ENCODE data around the gene TIMP3.

Gene TIMP3

GRCh38 chr22:32830957-32831356, 29.5 kb downstream of the TIMP3 start:
- DNase-seq: no peak

- no peak for DNase-seq
Observed at GRCh38 chr22:32831584-32831983, 30.1 kb downstream of the TIMP3 start.

DNA sequence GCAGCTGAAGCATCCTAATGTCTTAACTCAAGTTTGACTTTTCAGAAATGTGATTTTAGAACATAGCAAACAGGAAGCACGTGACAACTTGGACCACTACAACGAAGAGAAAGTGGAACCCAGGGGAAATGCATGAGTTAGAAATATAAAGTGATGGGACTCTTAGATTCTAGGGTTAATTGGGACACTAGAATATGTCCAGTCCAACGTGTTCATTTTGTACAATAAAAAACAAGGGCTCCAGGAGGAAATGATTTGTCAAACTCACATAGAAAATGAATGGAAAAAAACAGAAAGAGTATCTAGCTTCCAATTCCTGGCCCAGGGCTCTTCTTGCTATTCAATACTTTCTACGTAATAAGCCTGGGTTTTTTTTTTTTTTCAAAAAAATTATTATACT, 30.7 kb downstream of the TIMP3 start:
- no peak for DNase-seq

DNA sequence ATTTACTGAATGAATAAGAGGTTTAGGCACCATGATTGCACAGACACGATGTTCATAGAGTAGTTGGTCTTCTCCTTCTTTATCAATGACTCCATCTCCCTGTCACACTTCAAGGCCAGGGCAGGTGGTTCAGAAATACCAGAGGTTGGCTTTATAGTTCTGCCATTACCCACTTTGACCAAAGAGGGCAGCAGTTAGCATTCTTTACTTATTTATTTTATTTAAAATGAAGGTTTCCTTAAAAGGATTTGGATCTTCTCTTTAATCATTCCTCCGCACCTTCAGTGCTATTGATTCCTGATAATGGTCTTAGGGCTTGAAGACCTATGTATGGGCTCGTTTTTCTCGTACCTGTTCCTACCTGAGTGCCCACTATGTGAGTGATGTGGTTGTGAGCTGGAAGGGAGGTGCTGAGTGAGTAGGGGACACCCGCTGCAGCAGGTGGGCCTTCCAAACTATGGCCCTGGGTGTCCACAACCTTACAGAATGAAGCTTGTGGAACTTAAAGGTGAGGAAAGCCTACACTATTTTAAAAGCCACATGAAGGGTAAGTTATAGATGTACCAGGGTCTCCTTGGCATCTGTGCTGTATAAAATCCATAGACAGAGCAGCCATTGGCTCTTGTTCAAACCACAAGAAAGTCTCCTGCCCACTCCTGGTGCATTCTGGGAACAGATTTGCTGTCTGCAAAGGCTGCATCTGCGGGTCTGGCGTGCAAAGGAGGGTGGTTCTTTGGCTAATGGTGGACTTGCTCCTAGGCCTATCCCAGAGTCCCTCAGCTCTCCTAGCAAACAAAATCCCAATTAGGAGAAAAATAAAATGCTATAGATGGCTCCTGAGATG, 35.0 kb downstream of the TIMP3 start:
- peak; percentile 70 for DNase-seq

DNA sequence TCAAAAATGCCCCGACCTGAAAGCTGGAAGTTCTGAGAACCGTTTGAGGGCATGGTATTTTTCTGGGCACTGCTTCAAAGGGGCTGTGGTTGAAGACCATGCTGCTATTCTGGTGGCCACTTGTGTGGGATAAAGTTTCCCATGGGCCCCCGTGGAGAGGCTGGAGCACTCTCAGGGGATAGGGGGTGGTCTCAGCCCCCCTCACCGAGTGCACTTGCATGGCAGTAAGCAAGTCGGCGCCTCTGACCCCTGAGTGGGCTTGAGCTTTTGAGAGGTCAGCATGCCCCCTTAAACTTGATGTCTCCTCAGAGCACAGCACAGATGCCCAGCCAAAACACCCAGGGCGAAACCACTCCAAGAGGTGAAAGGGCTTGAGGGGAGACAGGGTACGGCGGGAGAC, 35.6 kb downstream of the TIMP3 start:
- no peak for DNase-seq

DNA sequence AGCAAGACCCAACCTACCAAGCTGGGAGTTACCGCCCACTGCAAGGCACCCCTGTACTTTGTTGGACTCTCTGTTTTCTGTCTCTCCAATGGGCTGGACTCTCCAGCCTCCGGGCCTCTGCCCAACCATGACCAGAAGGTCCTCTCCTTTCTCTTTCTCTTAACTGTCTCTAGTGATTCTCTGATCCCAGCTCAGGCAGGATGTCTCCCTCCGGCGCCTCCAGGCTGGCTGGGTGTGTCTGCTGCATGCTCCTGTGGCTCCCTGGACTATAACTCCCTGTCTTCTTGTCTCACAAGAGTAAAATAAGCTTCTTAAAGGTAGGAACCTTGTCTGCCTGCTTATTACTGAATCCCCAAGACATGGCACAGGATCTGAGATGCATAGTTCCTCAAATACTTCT, 36.3 kb downstream of the TIMP3 start:
- DNase-seq: no peak

DNA sequence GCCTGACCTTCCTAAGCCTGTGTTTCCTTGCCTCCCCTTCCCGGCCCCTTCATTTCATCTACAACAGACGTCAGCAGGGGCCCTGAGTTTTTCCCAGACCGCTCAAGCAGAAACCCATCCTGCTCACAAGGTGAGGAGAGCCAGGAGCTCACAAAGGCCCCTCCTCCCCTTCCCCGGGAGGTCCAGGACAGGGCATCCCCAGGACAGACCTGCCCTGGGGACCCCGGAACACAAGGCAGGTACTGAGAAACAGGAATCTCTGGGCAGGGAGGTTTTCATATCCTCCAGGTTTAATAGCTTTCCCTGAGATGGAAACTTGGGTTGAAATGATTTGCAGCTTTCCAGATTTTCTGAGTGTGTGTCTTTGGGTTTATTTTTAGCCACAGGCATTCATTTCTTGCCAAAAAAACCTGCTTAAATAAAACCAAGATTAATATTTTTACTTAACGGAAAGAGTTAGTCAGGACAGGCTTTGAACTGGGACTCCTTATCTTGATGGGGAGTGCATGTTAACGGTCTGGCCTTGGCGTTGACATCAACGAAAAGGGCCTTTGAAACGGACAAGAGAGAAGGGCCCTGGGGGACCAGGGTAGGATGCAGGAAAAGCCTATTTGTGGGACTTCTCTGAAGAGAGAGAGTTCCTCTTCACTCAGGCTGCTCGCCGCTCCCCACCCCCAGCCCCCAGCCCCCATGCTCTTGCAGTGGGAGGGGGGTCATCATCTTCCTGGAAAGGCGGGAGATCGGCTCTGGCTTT, 38.5 kb downstream of the TIMP3 start:
- DNase-seq: peak; percentile 64

- no peak for DNase-seq
Observed at GRCh38 chr22:32841175-32841574, 39.7 kb downstream of the TIMP3 start.

- peak; percentile 25 for DNase-seq
Observed at GRCh38 chr22:32842486-32842885, 41.0 kb downstream of the TIMP3 start.

- no peak for DNase-seq
Observed at GRCh38 chr22:32843300-32843699, 41.8 kb downstream of the TIMP3 start.

GRCh38 chr22:32844251-32844650, 42.7 kb downstream of the TIMP3 start:
- DNase-seq: no peak

DNA sequence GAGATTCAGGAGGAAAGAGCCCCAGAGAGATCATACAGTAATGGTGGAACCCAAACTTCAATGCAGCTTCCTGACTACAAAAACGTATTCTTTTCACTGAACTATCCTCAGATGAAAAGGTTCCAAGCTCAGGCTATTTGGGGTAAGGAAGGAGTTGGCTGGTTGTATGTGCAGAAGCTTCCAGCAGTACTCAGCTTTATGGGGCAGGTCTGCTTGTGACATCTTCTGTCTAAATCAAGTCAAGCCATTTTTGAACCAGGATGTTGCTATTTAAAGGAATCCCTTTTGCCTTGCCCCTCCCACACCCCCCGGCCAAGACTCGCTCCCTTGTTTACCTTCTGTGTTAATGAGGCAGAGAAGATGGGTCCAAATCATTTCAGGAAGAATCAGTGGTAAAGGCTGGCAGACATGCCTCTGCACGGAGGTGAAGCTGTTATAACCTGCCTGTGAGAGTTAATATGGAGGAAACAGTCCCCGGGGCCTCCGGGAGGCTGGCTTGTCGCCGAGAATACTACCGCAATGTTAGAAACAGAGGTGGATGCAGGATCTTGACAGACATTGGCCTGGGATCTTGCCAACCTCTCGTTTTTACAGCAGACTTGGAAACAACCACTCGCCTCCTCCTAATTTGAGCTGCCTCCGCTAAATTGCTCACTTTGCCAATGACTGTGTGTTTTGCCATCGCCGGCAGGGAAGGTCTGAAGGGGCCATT, 45.4 kb downstream of the TIMP3 start:
- no peak for DNase-seq

DNA sequence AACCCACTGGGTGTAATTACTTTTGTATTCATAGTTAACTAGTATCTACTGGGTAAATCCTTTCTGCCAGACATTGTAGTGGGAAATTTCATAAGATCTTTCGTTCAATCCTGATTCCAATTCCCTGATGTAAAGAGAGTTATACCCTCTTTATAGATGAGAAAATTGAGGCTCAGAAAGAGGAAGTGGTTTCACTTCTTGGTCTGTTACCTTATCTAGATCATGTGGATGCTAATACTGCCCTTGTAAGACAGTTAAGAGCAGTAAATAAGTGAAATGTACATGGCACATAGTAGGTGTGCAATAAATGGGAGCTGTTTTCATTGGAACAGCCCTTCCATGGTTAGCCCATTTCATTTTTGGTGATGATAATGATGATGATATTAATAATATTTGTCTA, 46.7 kb downstream of the TIMP3 start:
- DNase-seq: peak; percentile 38

DNA sequence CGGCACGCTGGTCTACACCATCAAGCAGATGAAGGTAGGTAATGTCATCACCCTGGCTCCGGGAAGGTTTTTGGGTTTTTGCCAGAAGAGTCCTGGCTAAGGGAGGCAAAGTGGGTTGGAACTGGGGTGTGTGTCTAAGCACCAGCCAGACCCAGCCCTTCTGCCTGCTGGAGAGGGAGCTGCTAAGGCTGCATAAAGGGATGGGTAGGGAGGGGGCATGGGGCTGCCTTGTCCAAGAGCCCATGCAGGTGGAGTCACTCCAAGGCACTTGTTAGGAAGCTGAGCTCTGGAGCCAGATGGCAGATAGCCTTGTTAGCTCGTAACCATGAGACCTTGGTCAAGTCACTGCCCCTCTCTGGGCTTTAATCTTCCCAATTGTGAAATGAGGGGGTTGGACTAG, 48.0 kb downstream of the TIMP3 start:
- no peak for DNase-seq

DNA sequence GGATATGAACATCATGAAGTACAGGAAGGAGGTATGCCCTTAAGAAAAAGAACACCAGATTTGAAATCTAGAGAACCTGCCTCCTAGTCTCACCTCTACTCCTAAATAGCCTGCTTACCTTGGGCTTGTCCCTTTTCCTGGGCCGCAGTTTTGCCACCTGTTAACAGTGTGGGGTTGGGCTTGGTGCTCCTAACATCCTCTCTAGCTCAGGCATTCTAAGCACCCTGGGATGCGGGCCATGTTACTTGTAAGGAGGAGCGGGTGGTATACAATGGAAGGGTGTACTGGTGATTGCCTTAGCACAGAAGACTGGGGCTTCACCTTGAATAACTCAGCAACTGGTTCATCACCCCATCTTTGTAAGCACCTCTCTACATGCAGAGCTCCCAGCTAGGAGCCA, 48.7 kb downstream of the TIMP3 start:
- no peak for DNase-seq

DNA sequence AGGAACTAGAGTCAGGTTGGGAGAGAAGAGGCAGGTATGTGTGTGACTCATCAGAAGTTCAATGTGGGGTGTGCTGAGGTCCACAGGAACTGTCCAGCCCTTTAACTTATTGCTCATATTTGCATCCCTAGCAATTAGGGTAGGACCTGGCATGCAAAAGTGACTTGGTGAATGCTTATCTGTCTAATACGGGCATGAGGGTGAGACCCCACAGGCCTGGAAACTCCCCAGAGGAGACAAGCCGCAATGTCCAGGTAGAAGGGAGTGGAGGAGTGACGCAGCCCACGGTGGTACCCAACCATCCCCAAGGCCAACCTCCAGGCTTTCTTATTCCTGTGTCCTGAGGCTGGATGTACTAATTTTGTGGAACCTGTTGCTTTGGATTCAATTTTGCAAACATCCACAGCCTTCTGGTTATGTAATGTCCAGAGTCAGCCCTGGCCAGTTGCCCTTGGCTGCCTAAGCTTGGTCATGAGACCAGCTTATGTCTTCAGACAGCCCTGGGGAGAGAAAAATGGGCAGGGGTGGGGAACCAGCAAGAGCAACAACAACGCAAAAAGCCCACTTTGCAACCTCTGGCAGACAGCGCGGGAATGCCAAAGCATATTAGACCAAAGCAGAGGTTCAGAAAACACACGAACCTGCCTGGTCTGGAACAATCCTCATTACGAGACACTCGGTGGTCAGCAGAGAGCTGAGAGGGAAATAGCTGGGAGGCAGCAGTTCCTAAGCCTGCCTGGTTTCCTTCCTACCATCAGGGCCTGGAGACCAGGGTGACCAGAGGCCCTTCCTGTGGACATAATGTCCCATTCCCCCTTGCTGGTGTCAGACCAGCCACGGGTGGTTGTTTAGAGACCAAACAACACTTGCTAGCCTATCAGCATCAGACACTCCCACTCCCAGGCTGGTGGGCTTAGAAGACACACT, 49.3 kb downstream of the TIMP3 start:
- no peak for DNase-seq

DNA sequence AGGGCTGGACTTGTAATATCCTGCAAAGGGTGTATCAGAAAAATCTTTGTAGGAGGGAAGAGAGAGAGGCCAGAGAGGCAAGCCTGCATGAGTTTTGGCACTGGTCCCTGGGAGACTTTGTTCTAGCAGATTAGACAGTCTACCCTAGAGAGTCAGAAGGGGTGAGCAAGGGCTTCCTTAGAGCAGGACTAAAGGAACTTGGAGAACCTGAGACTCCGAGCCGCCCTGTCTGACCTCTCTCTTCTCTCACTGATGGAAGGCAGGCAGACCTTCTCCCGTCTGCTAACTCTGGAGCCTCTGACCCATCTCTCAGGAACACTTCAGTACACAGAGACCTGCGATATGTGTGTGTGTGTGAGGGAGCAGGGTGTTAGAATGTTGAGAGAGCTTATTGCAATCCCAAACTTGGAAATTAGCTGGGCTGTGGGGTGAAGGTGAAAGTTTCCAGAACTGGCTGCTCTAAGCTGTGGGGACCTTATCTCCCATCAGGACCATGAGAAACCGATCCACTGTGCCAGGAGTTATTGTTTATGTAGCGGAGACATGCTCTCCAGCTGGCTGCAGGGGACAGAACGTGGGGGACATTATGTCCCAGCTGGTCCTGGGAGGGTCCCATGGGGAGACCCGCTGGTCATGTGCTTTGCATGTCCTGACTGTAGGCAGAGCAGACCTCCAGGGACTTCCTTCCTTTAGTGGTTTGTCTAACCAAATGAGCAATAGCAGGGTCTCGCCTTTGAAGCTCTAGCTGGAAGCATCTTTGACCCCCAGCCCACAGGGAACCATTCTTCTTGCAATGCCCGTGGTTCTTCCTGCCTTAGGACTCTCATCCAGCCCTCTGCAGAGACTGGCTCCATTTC, 51.1 kb downstream of the TIMP3 start:
- peak; percentile 72 for DNase-seq

- no peak for DNase-seq
Observed at GRCh38 chr22:32853662-32854061, 52.2 kb downstream of the TIMP3 start.

DNA sequence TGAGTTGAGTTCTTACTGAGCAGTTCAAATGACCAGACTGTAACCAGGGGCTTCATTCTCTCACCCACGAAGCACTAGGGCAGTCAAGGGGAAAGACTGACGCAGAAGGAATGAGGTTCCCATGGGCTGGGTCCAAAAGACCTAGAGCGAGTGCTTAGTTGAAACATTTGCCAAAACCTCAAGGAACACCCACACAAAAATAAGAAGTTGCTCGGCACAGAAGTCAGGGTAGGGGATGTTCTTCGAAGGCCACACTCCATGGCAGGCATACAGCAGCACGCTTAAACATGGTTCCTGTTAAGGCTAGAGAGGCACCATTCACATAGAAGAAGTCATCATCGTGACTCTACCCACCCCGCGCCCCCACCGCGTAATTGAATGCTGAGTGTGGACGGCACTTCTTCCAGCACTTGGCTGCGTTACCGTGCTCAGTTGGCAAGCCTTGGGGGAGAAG, 52.9 kb downstream of the TIMP3 start:
- DNase-seq: no peak

DNA sequence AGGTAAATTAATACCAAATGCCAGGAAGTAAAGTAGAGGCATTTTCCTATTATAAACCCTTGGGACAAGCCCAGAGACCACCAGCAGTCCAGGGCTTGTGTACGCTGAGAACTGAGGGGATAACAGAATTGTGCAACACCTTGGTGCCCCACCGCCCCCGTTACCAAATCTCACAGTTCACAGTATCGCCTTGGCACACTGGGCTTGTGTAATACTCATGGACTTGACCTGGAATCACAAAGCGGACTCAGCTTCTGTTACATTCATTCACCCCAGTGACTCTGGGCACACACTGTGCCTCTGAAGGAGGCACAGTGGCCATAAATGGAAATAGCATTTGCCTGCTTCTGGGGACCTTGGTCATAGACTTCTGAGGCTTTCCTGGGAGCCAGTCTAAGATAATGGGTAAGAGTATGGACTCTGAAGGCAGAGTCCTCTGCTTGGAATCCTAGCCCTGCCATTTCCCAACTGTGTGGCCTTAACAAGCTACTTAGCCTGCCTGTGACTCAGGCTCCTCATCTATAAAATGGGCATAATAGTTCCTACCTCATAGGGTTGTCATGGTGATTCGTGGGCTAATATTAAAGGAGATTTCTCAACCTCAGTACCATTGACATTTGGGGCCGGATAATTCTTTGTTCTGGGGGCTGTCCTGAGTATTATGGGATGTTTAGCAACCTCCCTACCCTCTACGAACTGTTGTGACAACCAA, 53.7 kb downstream of the TIMP3 start:
- no peak for DNase-seq

All from hematopoietic multipotent progenitor cell treated with erythropoietin and hydrocortisone succinate and interleukin-3 and kit ligand, for 4 days (in vitro differentiated cells).